ENCODE data around the gene LIPI.

LIPI gene

GRCh38 chr21:14076143-14076806 lies 134.5 kb downstream of the LIPI start:
- TF ChIP-seq CTCF (IDR thresholded peaks at IDR 0.05) = no peak

- no peak for TF ChIP-seq CTCF (IDR thresholded peaks at IDR 0.05)
These were observed 135.2 kb downstream of the LIPI start for GRCh38 chr21:14075346-14076142.

GRCh38 chr21:14074177-14074576 lies 136.6 kb downstream of the LIPI start:
- no peak for TF ChIP-seq CTCF (IDR thresholded peaks at IDR 0.05)

- no peak for TF ChIP-seq CTCF (IDR thresholded peaks at IDR 0.05)
These were observed 137.1 kb downstream of the LIPI start for GRCh38 chr21:14073615-14074014.

- no peak for TF ChIP-seq CTCF (IDR thresholded peaks at IDR 0.05)
These were observed 137.8 kb downstream of the LIPI start for GRCh38 chr21:14072761-14073535.

GRCh38 chr21:14071902-14072734 lies 138.6 kb downstream of the LIPI start:
- no peak for TF ChIP-seq CTCF (IDR thresholded peaks at IDR 0.05)

- no peak for TF ChIP-seq CTCF (IDR thresholded peaks at IDR 0.05)
These were observed 139.8 kb downstream of the LIPI start for GRCh38 chr21:14070968-14071367.
